Lower leg skin (tissue), 3 donors: Measurements from ENCODE around the gene KRT2.

Source experiments
- POLR2A ChIP-seq, 2 donors: fragments of 450-650 bp; IDR thresholded peaks; one replicate each; pipeline ENCODE4 v1.6.1; 2016 to 2017; ENCODE audit warnings: antibody characterized with exemption in 2 of 2, mild to moderate bottlenecking in 1 of 2, moderate library complexity in 1 of 2
- TF ChIP-seq, protein P1 (sequence below), 3 donors: fragments of 450-650 bp; IDR thresholded peaks; one replicate each; pipeline ENCODE4 v1.5.1; 2016; ENCODE audit warnings: antibody characterized with exemption in 3 of 3, mild to moderate bottlenecking in 3 of 3, moderate library complexity in 2 of 3

DNA sequence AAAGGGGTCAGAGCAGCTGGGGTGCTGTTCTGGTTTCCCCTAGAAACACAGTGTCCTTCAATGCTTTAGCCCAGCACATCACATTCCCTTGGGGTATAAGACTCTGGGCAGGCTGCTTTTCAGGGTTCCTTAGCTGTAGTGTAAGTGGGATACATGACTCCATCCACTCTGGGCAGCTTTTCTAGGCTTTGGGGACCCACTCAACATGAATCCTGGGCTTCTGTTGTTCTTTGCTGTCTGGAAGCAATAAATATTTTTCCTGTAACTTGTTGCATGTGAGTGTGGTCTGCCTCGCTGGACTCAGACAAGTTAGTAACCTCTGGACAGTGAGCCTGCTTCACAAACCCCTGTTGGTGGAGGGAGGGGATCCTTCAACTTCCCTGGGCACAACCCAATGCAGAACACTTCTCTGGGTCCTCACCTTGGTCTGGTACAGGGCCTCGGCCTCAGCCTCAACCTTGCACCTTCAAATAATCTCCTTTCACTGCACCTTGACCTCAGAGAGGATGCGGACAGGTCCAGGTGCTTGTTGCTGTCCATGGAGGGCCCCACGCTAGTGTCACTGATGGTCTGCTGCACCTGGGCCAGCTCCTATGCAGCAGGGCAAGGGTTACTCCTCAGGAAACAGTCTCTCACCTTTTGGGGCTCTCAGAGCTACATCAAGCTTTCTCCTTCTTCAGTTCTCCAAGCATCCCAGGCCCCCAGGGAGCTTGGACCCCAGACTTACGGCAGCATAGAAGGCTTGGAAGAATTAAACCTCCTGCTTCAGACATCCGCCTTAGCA, 20.1 kb downstream of the KRT2 start:
- TF ChIP-seq, protein P1, sequence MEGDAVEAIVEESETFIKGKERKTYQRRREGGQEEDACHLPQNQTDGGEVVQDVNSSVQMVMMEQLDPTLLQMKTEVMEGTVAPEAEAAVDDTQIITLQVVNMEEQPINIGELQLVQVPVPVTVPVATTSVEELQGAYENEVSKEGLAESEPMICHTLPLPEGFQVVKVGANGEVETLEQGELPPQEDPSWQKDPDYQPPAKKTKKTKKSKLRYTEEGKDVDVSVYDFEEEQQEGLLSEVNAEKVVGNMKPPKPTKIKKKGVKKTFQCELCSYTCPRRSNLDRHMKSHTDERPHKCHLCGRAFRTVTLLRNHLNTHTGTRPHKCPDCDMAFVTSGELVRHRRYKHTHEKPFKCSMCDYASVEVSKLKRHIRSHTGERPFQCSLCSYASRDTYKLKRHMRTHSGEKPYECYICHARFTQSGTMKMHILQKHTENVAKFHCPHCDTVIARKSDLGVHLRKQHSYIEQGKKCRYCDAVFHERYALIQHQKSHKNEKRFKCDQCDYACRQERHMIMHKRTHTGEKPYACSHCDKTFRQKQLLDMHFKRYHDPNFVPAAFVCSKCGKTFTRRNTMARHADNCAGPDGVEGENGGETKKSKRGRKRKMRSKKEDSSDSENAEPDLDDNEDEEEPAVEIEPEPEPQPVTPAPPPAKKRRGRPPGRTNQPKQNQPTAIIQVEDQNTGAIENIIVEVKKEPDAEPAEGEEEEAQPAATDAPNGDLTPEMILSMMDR (IDR thresholded peaks at IDR 0.05): no peak
- TF ChIP-seq POLR2A (IDR thresholded peaks at IDR 0.05): no peak
